GM12874 (cell line): Measurements from ENCODE around the gene CAPN14.

ENCODE experiments used
- TF ChIP-seq, protein P1 (sequence below): IDR thresholded peaks from 2 replicates; pipeline ENCODE4 v1.5.1; 2011; ENCODE audit warnings: low read depth, mild to moderate bottlenecking, control low read depth, low read length, moderate library complexity; ENCODE audit not compliant: insufficient read depth

The CAPN14 gene

GRCh38 chr2:31249009-31249690, 31.8 kb upstream of the CAPN14 start:
- TF ChIP-seq, protein P1, sequence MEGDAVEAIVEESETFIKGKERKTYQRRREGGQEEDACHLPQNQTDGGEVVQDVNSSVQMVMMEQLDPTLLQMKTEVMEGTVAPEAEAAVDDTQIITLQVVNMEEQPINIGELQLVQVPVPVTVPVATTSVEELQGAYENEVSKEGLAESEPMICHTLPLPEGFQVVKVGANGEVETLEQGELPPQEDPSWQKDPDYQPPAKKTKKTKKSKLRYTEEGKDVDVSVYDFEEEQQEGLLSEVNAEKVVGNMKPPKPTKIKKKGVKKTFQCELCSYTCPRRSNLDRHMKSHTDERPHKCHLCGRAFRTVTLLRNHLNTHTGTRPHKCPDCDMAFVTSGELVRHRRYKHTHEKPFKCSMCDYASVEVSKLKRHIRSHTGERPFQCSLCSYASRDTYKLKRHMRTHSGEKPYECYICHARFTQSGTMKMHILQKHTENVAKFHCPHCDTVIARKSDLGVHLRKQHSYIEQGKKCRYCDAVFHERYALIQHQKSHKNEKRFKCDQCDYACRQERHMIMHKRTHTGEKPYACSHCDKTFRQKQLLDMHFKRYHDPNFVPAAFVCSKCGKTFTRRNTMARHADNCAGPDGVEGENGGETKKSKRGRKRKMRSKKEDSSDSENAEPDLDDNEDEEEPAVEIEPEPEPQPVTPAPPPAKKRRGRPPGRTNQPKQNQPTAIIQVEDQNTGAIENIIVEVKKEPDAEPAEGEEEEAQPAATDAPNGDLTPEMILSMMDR, result no peak

GRCh38 chr2:31248139-31248538, 30.8 kb upstream of the CAPN14 start:
- TF ChIP-seq, protein P1, result no peak

- TF ChIP-seq, protein P1, result no peak
Observed at GRCh38 chr2:31247711-31248110, 30.4 kb upstream of the CAPN14 start.

GRCh38 chr2:31246184-31246852, 29.0 kb upstream of the CAPN14 start:
- TF ChIP-seq, protein P1, result no peak

GRCh38 chr2:31244101-31244500, 26.8 kb upstream of the CAPN14 start:
- TF ChIP-seq, protein P1, result no peak

GRCh38 chr2:31243053-31243452, 25.7 kb upstream of the CAPN14 start:
- TF ChIP-seq, protein P1, result no peak

- TF ChIP-seq, protein P1, result no peak
Observed at GRCh38 chr2:31241625-31242270, 24.4 kb upstream of the CAPN14 start.
